NCI-H187 treated with DMSO at 0.1 percent for 48 hours (cell line): Measurements from ENCODE around the gene LMAN1.
A peak's percentile ranks its signal among the peaks of the same experiment; 100 is the strongest.

Experiments
- DNase-seq: peaks from one replicate; lab custom pipeline; 2025; lab: John Stamatoyannopoulos, UW

Gene LMAN1

GRCh38 chr18:59358712-59359575 lies at the start of gene LMAN1:
Gene LMAN1 (minus strand): TSS chr18:59359265. CDS start chr18:59359244, 21 bp downstream.
- DNase-seq = peak; percentile 48

- DNase-seq = peak; percentile 85
These were observed 43.5 kb upstream of the LMAN1 start for GRCh38 chr18:59402432-59403090.

GRCh38 chr18:59400407-59400806 lies 41.3 kb upstream of the LMAN1 start:
- no peak for DNase-seq

- DNase-seq = no peak
These were observed 36.4 kb upstream of the LMAN1 start for GRCh38 chr18:59395226-59396175.

- DNase-seq = no peak
These were observed 34.3 kb upstream of the LMAN1 start for GRCh38 chr18:59393381-59393780.

GRCh38 chr18:59388817-59389216 lies 29.8 kb upstream of the LMAN1 start:
- DNase-seq = no peak

GRCh38 chr18:59387687-59388565 lies 28.9 kb upstream of the LMAN1 start:
- peak; percentile 34 for DNase-seq

- no peak for DNase-seq
These were observed 28.0 kb upstream of the LMAN1 start for GRCh38 chr18:59386909-59387686.

GRCh38 chr18:59385191-59385590 lies 26.1 kb upstream of the LMAN1 start:
- no peak for DNase-seq

GRCh38 chr18:59383851-59384250 lies 24.8 kb upstream of the LMAN1 start:
- DNase-seq = no peak

GRCh38 chr18:59382383-59382782 lies 23.3 kb upstream of the LMAN1 start:
- DNase-seq = no peak

- no peak for DNase-seq
These were observed 22.9 kb upstream of the LMAN1 start for GRCh38 chr18:59381949-59382348.

- no peak for DNase-seq
These were observed 21.6 kb upstream of the LMAN1 start for GRCh38 chr18:59380706-59381105.

GRCh38 chr18:59379772-59380522 lies 20.9 kb upstream of the LMAN1 start:
- no peak for DNase-seq

GRCh38 chr18:59377613-59378337 lies 18.7 kb upstream of the LMAN1 start:
- DNase-seq = no peak

GRCh38 chr18:59376351-59376935 lies 17.4 kb upstream of the LMAN1 start:
- peak; percentile 88 for DNase-seq

GRCh38 chr18:59374128-59374527 lies 15.1 kb upstream of the LMAN1 start:
- no peak for DNase-seq

GRCh38 chr18:59372975-59373374 lies 13.9 kb upstream of the LMAN1 start:
- DNase-seq = no peak

- no peak for DNase-seq
These were observed 1.3 kb upstream of the LMAN1 start for GRCh38 chr18:59360381-59360780.
